Breast epithelium (tissue), 4 donors: ENCODE measurements around the gene ITGB2. TPM values are rescaled to one million over a fixed set of nuclear protein-coding genes. Genes with fewer than 3 reads are reported as not detected.

Experiments
- DNase-seq, 2 donors: peaks; one replicate each; pipeline ENCODE4 v3.0.0-alpha.2; 2019; ENCODE audit warnings: low spot score in 2 of 2
- H3K27ac ChIP-seq, 2 donors: fragments of 200-600 bp; sonication (generic) in 1 of 2; one replicate each; pipeline ENCODE4 v1.5.1; 2016 to 2019; ENCODE audit warnings: mild to moderate bottlenecking in 1 of 2
- H3K27me3 ChIP-seq, 2 donors: fragments of 200-600 bp; sonication (generic) in 1 of 2; one replicate each; pipeline versions ENCODE4 v1.5.1 to v1.6.0; 2017 to 2019; ENCODE audit warnings: control low read depth in 1 of 2, mild to moderate bottlenecking in 1 of 2
- H3K36me3 ChIP-seq: fragments of 200-600 bp; one replicate; pipeline ENCODE4 v1.5.1; 2019
- H3K4me1 ChIP-seq, 2 donors: fragments of 200-600 bp; sonication (generic); one replicate each; pipeline ENCODE4 v1.5.1; 2016 to 2019; ENCODE audit warnings: control low read depth in 1 of 2
- H3K4me3 ChIP-seq, 3 donors: fragments of 200-600 bp; sonication (generic); 1 replicate in 2 of 3; 2 replicates in 1 of 3; pipeline ENCODE4 v1.5.1; 2016 to 2019; ENCODE audit warnings: mild to moderate bottlenecking in 3 of 3, moderate library complexity in 2 of 3
- H3K9me3 ChIP-seq, 2 donors: fragments of 200-600 bp; sonication (generic) in 1 of 2; one replicate each; pipeline ENCODE4 v1.5.1; 2016 to 2019; ENCODE audit warnings: control low read depth in 1 of 2
- POLR2A ChIP-seq: fragments of 450-650 bp; IDR thresholded peaks from one replicate; pipeline ENCODE4 v1.6.1; 2016; ENCODE audit warnings: antibody characterized with exemption, mild to moderate bottlenecking, moderate library complexity
- POLR2AphosphoS5 ChIP-seq, 3 donors: sonication (generic); formaldehyde crosslinking; IDR thresholded peaks; one replicate each; pipeline ENCODE4 v1.6.1; 2017; ENCODE audit warnings: antibody characterized with exemption in 3 of 3
- intact Hi-C: fragments of 100-400 bp; cut with DNase I; formaldehyde crosslinking; loops from one replicate; pipeline ENCODE4 v1.15.1; 2023; ENCODE audit warnings: low total_unique reads
- total RNA-seq, 3 donors: library from RNA; depleted of rRNA; stranded (reverse); fragments of >200 nt; gene quantifications; one replicate each; pipeline ENCODE4 v1.1.0, GENCODE V29; 2016
- TF ChIP-seq, protein P1 (sequence below), 3 donors: fragments of 450-650 bp; IDR thresholded peaks; one replicate each; pipeline ENCODE4 v1.5.1; 2016 to 2017; ENCODE audit warnings: antibody characterized with exemption in 3 of 3, mild to moderate bottlenecking in 3 of 3, moderate library complexity in 3 of 3

Gene ITGB2
- total RNA-seq, 3 donors from 2014 or later = 19.7 to 242 (median 92.8) TPM

DNA sequence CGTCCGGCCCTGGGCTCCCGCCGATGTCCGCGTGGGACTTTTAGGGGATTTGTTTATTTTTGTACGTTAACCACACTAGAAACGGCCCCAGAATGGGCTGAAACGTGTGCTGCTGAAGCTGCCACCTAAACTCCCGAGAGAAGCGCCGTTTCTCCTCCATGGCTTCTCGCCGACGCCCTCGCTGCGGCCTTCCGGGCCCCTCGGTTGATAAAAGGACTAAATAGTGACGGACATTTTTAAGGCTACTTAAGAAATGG lies 46.5 kb downstream of the ITGB2 start:
- Histone ChIP-seq H3K36me3 (no peaks in the 10 kb centered on the region), H3K4me1 (peaks cover 14 to 24% of the 10 kb centered on the region in 2 donors), H3K27me3 (no peaks in the 10 kb centered on the region), H3K9me3 (no peaks in the 10 kb centered on the region), H3K4me3 (peak overlapping the region; percentile 87 to 95 (median 91)), H3K27ac (peak overlapping the region; percentile 91)
- intact Hi-C loops = loop anchor here (5.0 kb wide), 1 partner anchor 72 kb away; the partner anchor contains the start of gene UBE2G2
- DNase-seq = no peak
- TF ChIP-seq POLR2A (no peak), POLR2AphosphoS5 (IDR thresholded peaks at IDR 0.05) (no peak)
- TF ChIP-seq, protein P1, sequence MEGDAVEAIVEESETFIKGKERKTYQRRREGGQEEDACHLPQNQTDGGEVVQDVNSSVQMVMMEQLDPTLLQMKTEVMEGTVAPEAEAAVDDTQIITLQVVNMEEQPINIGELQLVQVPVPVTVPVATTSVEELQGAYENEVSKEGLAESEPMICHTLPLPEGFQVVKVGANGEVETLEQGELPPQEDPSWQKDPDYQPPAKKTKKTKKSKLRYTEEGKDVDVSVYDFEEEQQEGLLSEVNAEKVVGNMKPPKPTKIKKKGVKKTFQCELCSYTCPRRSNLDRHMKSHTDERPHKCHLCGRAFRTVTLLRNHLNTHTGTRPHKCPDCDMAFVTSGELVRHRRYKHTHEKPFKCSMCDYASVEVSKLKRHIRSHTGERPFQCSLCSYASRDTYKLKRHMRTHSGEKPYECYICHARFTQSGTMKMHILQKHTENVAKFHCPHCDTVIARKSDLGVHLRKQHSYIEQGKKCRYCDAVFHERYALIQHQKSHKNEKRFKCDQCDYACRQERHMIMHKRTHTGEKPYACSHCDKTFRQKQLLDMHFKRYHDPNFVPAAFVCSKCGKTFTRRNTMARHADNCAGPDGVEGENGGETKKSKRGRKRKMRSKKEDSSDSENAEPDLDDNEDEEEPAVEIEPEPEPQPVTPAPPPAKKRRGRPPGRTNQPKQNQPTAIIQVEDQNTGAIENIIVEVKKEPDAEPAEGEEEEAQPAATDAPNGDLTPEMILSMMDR (IDR thresholded peaks at IDR 0.05) = no peak

DNA sequence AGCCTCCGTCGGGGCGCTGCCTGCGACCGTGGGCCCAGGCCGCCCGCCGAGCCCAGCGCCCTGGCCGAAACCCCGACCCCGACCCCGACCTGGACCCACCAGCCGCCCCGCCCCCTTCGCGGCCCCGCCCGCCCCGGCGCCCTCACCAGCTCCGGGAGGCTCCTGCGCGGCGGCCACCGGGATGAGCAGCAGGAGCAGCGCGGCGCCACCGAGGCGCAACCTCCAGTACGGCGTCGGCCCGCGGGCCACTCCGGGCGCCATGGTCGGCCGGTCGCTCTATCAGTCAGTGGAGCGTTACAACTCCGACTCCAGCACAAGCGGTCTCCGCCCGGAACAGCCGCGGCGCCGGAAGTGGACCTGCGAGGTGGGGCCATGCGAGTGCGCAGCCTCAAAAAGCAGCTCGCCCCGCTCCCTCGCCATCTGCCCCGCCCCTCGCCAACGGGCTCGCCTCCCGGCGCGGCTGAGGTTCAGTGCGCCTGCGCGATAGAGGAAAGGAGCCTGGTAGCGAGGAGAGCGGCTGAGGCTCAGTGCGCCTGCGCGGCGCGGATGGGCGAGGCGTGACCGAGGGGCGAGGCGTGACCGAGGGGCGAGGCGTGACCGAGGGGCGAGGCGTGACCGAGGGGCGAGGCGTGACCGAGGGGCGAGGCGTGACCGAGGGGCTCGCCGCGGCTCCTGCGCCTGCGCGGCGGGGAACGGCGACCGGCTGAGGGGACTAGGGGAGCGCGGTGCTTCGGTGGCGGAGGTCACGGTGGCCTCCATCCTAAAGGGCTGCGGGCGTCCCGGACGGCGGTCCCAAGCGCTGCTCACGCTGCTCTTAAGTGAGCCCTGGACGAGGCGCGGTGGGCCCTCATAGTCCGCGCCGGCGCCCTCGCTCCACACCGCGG lies 47.1 kb downstream of the ITGB2 start, which contains the start of gene PTTG1IP:
TSS of gene PTTG1IP (minus strand) at position 335 of the 884 bp plus-strand sequence. CDS start at position 261, 74 bp downstream.
- peak within 1 kb of the TSS; percentile 91 for H3K27ac ChIP-seq
- H3K9me3 ChIP-seq = no peaks in the 10 kb centered on the region
- intact Hi-C loops = loop anchor here (5.0 kb wide), 1 partner anchor 71 kb away; the partner anchor contains the start of gene UBE2G2
- peaks cover 14 to 28% of the 10 kb centered on the region in 2 donors for H3K4me1 ChIP-seq
- H3K4me3 ChIP-seq = peak within 1 kb of the TSS; percentile 87 to 95 (median 91)
- H3K36me3 ChIP-seq = no peaks in the 10 kb centered on the region
- peak; percentile 97 to 98 for DNase-seq
- TF ChIP-seq POLR2AphosphoS5 (IDR thresholded peaks at IDR 0.05) = peak; percentile 45 to 78 (median 45)
- TF ChIP-seq, protein P1 (IDR thresholded peaks at IDR 0.05) = no peak
- TF ChIP-seq POLR2A = peak; percentile 47
- no peaks in the 10 kb centered on the region for H3K27me3 ChIP-seq

DNA sequence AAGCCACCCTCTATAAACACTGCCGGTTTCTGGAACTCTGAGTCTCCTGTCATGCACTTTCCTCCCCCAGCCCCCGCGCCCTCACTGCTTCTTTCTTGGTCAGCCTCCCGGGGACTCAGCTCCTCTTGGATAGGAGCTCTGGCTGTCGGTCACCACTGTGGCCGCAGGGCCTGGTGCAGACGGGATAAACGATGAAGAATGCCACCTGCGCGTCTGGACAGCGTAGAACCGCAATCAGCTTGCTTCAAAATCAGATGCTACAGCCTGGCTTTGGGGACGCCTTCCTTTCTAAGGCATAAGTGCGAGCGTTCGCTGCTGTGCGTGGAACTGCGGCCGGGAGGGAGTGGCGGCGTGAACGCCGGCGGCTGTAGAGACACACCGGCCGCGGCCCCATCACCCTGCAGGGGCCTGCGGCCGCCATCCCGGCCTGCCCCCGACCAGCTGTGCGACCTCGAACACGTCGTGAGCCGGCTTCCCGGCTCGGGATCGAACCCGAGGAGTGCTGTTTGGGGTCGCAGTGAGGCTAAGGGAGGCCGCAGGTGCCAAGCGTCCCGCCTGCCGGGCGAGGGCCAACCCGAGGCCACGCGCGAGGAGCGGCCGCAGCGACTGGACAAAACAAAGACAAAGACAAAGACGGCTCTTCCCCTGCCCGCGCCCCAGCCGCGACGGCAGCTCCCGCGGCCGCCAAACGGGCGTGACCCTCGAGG lies 47.9 kb downstream of the ITGB2 start:
- no peaks in the 10 kb centered on the region for H3K9me3 ChIP-seq
- no peaks in the 10 kb centered on the region for H3K36me3 ChIP-seq
- TF ChIP-seq, protein P1 (IDR thresholded peaks at IDR 0.05) = no peak
- TF ChIP-seq POLR2AphosphoS5 (IDR thresholded peaks at IDR 0.05) (no peak), POLR2A (no peak)
- H3K4me1 ChIP-seq = peaks cover 19 to 35% of the 10 kb centered on the region in 2 donors
- peak overlapping the region; percentile 87 to 95 (median 91) for H3K4me3 ChIP-seq
- H3K27ac ChIP-seq = peak overlapping the region; percentile 91
- intact Hi-C loops = loop anchor here (5.0 kb wide), 1 partner anchor 71 kb away; the partner anchor contains the start of gene UBE2G2
- no peaks in the 10 kb centered on the region for H3K27me3 ChIP-seq
- DNase-seq = peak in 1 of 2 donors; percentile 45

DNA sequence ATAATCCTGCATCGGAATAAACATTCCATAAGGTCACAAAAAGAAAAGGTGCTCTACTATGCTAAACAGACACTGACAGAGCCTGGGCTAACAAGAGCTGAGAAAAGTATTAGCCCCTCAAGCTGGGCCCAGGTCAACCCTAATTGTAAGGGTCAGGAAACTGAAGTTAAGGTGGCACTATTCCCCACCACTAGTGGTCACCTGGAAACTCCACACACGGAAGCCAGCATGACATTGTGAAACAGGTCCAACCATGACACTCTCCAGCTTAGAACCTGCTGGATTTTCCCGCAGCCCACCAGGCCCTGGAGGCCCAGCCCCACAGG lies 48.4 kb downstream of the ITGB2 start:
- Histone ChIP-seq H3K36me3 (no peaks in the 10 kb centered on the region), H3K27me3 (no peaks in the 10 kb centered on the region), H3K9me3 (no peaks in the 10 kb centered on the region), H3K27ac (peak overlapping the region; percentile 91), H3K4me1 (peaks cover 19 to 35% of the 10 kb centered on the region in 2 donors), H3K4me3 (peak overlapping the region; percentile 87 to 95 (median 91))
- intact Hi-C loops = loop anchor here (5.0 kb wide), 1 partner anchor 70 kb away; the partner anchor contains the start of gene UBE2G2
- no peak for DNase-seq
- TF ChIP-seq, protein P1 (IDR thresholded peaks at IDR 0.05) = peak in 1 of 3 donors; percentile 28
- no peak for TF ChIP-seq POLR2A
